HL-60 (cell line): ENCODE data around the gene ABHD5.

Source experiments
- CTCF ChIP-seq: IDR thresholded peaks from one replicate; pipeline ENCODE4 v1.5.1; 2011; ENCODE audit warnings: low read length, control low read depth, inconsistent platforms; ENCODE audit not compliant: insufficient read depth
- SPI1 ChIP-seq: IDR thresholded peaks from 2 replicates; pipeline ENCODE4 v1.6.1; 2012; ENCODE audit warnings: low read depth, mild to moderate bottlenecking, borderline replicate concordance

GRCh38 chr3:43759938-43760337 lies 69.2 kb downstream of the ABHD5 start:
- TF ChIP-seq SPI1 (no peak), CTCF (no peak)
